ENCODE results near the gene FBXL4. TPM values are rescaled to one million over a fixed set of nuclear protein-coding genes. Genes with fewer than 3 reads are reported as not detected.

FBXL4 gene
- total and polyA plus RNA-seq, 2 of the 8 experiments (the other 6 are each of a cell fraction or from before 2014, with no cell fraction given) = 6.9 to 13.8 TPM

- H3K4me2 ChIP-seq (ENCODE audit: insufficient read depth in 1 of 2, low read depth in 2 of 2, low read length in 2 of 2) = no peak overlapping the region
- H3K9ac ChIP-seq (replicated peaks in 1 of 4; ENCODE audit: extremely low read depth in 1 of 4, low read depth in 3 of 4, low read length in 3 of 4) = no peak overlapping the region
- H2BK5ac ChIP-seq (ENCODE audit: low read depth, low read length) = no peak overlapping the region
- H3K23ac ChIP-seq (ENCODE audit: insufficient read length) = no peak overlapping the region
- no peaks in the 10 kb centered on the region for H3K79me2 ChIP-seq (ENCODE audit: control insufficient read depth in 1 of 2, insufficient read depth in 2 of 2, low read length in 2 of 2)
- H2BK15ac ChIP-seq (ENCODE audit: low read length) = no peak overlapping the region
- DNase-seq (ENCODE audit: low read depth in 1 of 2, low spot score in 2 of 2) = no peak
- no peak overlapping the region for H4K8ac ChIP-seq (ENCODE audit: extremely low read depth, insufficient read depth, low read length)
- FAIRE-seq = no peak
- peaks cover 0 to 2% (median 0%) of the 10 kb centered on the region in 4 experiments; a peak in 1 of 8 replicates for H3K36me3 ChIP-seq (ENCODE audit: control insufficient read depth in 2 of 4, insufficient read depth in 4 of 4, low read length in 3 of 4)
- H3K4me1 ChIP-seq (replicated peaks in 1 of 4; ENCODE audit: control insufficient read depth in 3 of 4, insufficient read depth in 4 of 4, low read length in 3 of 4) = no peaks in the 10 kb centered on the region
- H4K91ac ChIP-seq (replicated peaks; ENCODE audit: insufficient read length, low read length) = no peak overlapping the region
- TF ChIP-seq MAFK (IDR thresholded peaks at IDR 0.05; ENCODE audit: low read depth, low read length) = no peak
- H3K27me3 ChIP-seq (replicated peaks in 1 of 4; ENCODE audit: control insufficient read depth in 3 of 4, extremely low read depth in 1 of 4, insufficient read depth in 3 of 4, low read length in 3 of 4) = no peaks in the 10 kb centered on the region
- CTCF ChIA-PET (ENCODE audit: partially characterized antibody) = interaction anchor here (0.6 kb wide), 1 partner anchor 17 kb away, joined by 3 read pairs; no protein-coding TSS in a partner anchor
- H3K18ac ChIP-seq (ENCODE audit: extremely low read depth, low read length) = no peak overlapping the region
- no peak overlapping the region for H2AK5ac ChIP-seq (ENCODE audit: low read depth, low read length)
- H3K56ac ChIP-seq (replicated peaks; ENCODE audit: insufficient read length, low read depth, low read length) = no peak overlapping the region
- 84% methylated on average over 3 of the region's 3 CpGs; no CpG with 5 or more reads in 1 of the 2 experiments for WGBS, 2 experiments (ENCODE audit: extremely low coverage in 1 of 2, insufficient coverage in 1 of 2, insufficient read length in 1 of 2, insufficient replicate concordance in 2 of 2, low coverage in 1 of 2, low lambda C conversion rate in 2 of 2, missing lambda C conversion rate in 1 of 2)
- H4K20me1 ChIP-seq (replicated peaks in 1 of 2; ENCODE audit: control insufficient read depth in 1 of 2, insufficient read depth in 2 of 2, low read length in 2 of 2) = no peaks in the 10 kb centered on the region
- H3K4me3 ChIP-seq (ENCODE audit: extremely low read depth in 1 of 4, insufficient read depth in 2 of 4, low read depth in 3 of 4, low read length in 4 of 4) = no peak overlapping the region
- no peaks in the 10 kb centered on the region; the same call in 1 of the 2 replicates for H3K23me2 ChIP-seq (ENCODE audit: low read depth, low read length)
- H3K4ac ChIP-seq (replicated peaks; ENCODE audit: insufficient read length, low read depth, low read length) = no peak overlapping the region
- no peak overlapping the region for H2AFZ ChIP-seq (ENCODE audit: low read length)
- H2BK12ac ChIP-seq (ENCODE audit: low read depth, low read length) = no peak overlapping the region
- H3K27ac ChIP-seq (ENCODE audit: low read depth, low read length) = no peak overlapping the region
- H2BK120ac ChIP-seq (replicated peaks; ENCODE audit: low read depth, low read length) = no peak overlapping the region
- POLR2A ChIA-PET (ENCODE audit: partially characterized antibody) = no interaction called here
- no peaks in the 10 kb centered on the region for H3K79me1 ChIP-seq (ENCODE audit: low read depth, low read length)
- H3K9me3 ChIP-seq (ENCODE audit: insufficient read depth in 2 of 2, low read depth in 1 of 2, low read length in 1 of 2) = no peaks in the 10 kb centered on the region
- no peak overlapping the region for H2BK20ac ChIP-seq (ENCODE audit: low read length)
- no peak overlapping the region for H4K5ac ChIP-seq (ENCODE audit: insufficient read length, low read depth, low read length)
- no peak overlapping the region for H3K14ac ChIP-seq (ENCODE audit: insufficient read length)
Observed at GRCh38 chr6:98871057-98871456, 76.7 kb downstream of the FBXL4 start.

Measured in H1 (cell line).